Loucy (cell line): ENCODE data around the gene MMADHC.

Source experiments
- EZH2phosphoT487 ChIP-seq: fragments of 200-600 bp; IDR thresholded peaks from 2 replicates; pipeline ENCODE4 v1.6.1; 2018; ENCODE audit warnings: antibody characterized with exemption, mild to moderate bottlenecking, moderate library complexity, borderline replicate concordance
- TF ChIP-seq, protein P1 (sequence below): fragments of 200-600 bp; sonication (generic); conservative IDR thresholded peaks from 2 replicates; pipeline ENCODE4 v1.5.1; 2014; ENCODE audit warnings: mild to moderate bottlenecking, antibody characterized with exemption, low read length

DNA sequence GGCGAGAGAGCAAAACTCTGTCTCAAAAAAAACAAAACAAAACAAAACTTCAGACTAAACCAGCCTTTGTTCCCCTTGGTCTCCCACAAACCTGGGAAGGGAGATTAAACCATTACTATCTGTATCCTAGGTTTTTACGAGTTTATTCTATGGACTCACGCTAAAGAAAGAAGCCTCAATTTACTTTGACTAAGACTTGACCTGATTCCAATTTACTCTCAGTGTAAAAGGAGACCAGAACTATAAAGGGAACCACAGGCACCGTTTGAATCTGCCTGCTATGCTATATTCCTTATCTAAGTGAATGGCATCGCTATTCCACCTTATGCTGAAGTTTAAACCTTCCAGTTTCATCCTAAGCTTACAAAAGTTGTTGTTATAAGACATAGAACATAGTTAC lies 46.5 kb upstream of the MMADHC start:
- TF ChIP-seq, protein P1, sequence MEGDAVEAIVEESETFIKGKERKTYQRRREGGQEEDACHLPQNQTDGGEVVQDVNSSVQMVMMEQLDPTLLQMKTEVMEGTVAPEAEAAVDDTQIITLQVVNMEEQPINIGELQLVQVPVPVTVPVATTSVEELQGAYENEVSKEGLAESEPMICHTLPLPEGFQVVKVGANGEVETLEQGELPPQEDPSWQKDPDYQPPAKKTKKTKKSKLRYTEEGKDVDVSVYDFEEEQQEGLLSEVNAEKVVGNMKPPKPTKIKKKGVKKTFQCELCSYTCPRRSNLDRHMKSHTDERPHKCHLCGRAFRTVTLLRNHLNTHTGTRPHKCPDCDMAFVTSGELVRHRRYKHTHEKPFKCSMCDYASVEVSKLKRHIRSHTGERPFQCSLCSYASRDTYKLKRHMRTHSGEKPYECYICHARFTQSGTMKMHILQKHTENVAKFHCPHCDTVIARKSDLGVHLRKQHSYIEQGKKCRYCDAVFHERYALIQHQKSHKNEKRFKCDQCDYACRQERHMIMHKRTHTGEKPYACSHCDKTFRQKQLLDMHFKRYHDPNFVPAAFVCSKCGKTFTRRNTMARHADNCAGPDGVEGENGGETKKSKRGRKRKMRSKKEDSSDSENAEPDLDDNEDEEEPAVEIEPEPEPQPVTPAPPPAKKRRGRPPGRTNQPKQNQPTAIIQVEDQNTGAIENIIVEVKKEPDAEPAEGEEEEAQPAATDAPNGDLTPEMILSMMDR = no peak
- TF ChIP-seq EZH2phosphoT487 = no peak
